HCT116 (cell line): Measurements from ENCODE around the gene ERC2.

Source experiments
- CEBPB ChIP-seq: IDR thresholded peaks from 2 replicates; pipeline ENCODE4 v1.6.1; 2012; ENCODE audit warnings: low read depth
- CTCF ChIP-seq, 3 experiments: fragments of 200-600 bp in 1 of 3; sonication (generic) in 1 of 3; IDR thresholded peaks in 2 of 3; conservative IDR thresholded peaks in 1 of 3; 2 replicates each; pipeline ENCODE4 v1.5.1; 2012 to 2017; ENCODE audit warnings: low read depth in 2 of 3, low read length in 2 of 3, antibody characterized with exemption in 1 of 3, borderline replicate concordance in 1 of 3, control low read depth in 1 of 3, mild to moderate bottlenecking in 1 of 3, mixed read lengths in 1 of 3, mixed run types in 1 of 3, moderate library complexity in 1 of 3; ENCODE audit not compliant: insufficient read depth in 1 of 3
- ELF1 ChIP-seq: IDR thresholded peaks from 2 replicates; pipeline ENCODE4 v1.6.1; 2012; ENCODE audit warnings: low read depth, borderline replicate concordance
- EZH2 ChIP-seq: fragments of 200-600 bp; sonication (generic); IDR thresholded peaks from 2 replicates; pipeline ENCODE4 v1.6.1; 2017; ENCODE audit warnings: antibody characterized with exemption, mixed run types
- POLR2A ChIP-seq: IDR thresholded peaks from 2 replicates; pipeline ENCODE4 v1.7.0; 2011; ENCODE audit warnings: borderline replicate concordance; ENCODE audit not compliant: insufficient read depth, insufficient read length; ENCODE audit errors: extremely low read depth
- RAD21 ChIP-seq: IDR thresholded peaks from 2 replicates; pipeline ENCODE4 v1.6.1; 2012; ENCODE audit warnings: low read depth, mild to moderate bottlenecking
- SRF ChIP-seq: IDR thresholded peaks from 2 replicates; pipeline ENCODE4 v1.6.1; 2012; ENCODE audit warnings: low read depth
- ZFX ChIP-seq: fragments of 450-650 bp; IDR thresholded peaks from 2 replicates; pipeline ENCODE4 v1.6.1; 2017
- ZNF274 ChIP-seq: fragments of 200-500 bp; sonication (Bioruptor generic); IDR thresholded peaks from 2 replicates; pipeline ENCODE4 v1.6.1; 2014; ENCODE audit warnings: mild to moderate bottlenecking, low read depth, low read length, inconsistent platforms

DNA sequence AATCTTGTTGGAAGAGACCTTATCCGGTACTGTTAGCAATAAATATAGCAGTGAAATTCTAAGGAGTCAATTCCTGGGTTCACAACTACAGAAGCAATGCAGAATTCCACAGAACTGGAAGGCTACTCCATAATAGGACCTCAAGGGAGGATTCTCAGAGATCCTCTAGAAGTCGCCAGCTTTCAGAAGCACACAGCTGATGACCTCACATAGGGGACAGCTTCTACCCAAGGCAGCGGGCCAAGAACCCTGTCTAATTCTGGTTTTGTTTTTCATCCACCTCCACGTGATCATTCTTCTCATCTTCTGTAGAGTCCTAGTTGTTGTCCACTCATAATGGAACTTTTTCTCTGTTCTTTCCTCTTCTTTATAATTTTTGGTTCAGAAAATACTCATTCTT is 99.4 kb downstream of the ERC2 start:
- TF ChIP-seq POLR2A = no peak
- TF ChIP-seq EZH2 = no peak
- no peak for TF ChIP-seq CTCF (IDR thresholded peaks at IDR 0.05 in 2 of 3, conservative IDR thresholded peaks at IDR 0.05 in 1 of 3; ENCODE audit: borderline replicate concordance in 1 of 3, insufficient read depth in 1 of 3, low read depth in 2 of 3, low read length in 2 of 3)
- no peak for TF ChIP-seq SRF
- TF ChIP-seq ELF1 = no peak
- no peak for TF ChIP-seq ZFX
- no peak for TF ChIP-seq RAD21
- no peak for TF ChIP-seq ZNF274
- no peak for TF ChIP-seq CEBPB
